Measurements from ENCODE around the gene MAMSTR.

The MAMSTR gene

GRCh38 chr19:48760504-48761205 is 41.1 kb upstream of the MAMSTR start:
- CTCF ChIA-PET: interaction anchor here (0.7 kb wide), 1 partner anchor 822 kb away, joined by 4 read pairs; no protein-coding TSS in a partner anchor
- Histone ChIP-seq H3K4me1 (ENCODE audit: control insufficient read depth, insufficient read depth, low read length) (no peaks in the 10 kb centered on the region), H3K27ac (ENCODE audit: extremely low read depth, low read depth, low read length) (no peak overlapping the region), H3K36me3 (ENCODE audit: control insufficient read depth in 2 of 2, insufficient read depth in 1 of 2, low read length in 2 of 2) (no peaks in the 10 kb centered on the region), H3K4me3 (ENCODE audit: low read depth, low read length) (no peak overlapping the region), H3K9me3 (ENCODE audit: control insufficient read depth, insufficient read depth, low read depth, low read length) (no peaks in the 10 kb centered on the region)
- TF ChIP-seq MZF1 (tag by site-specific recombination; IDR thresholded peaks at IDR 0.05; ENCODE audit: borderline replicate concordance) (no peak), ZNF701 (tag by site-specific recombination; IDR thresholded peaks at IDR 0.05) (no peak), ZNF311 (tag by site-specific recombination; IDR thresholded peaks at IDR 0.05; ENCODE audit: borderline replicate concordance) (no peak), ZNF555 (tag by site-specific recombination; conservative IDR thresholded peaks at IDR 0.05) (no peak), ZNF624 (tag by site-specific recombination; IDR thresholded peaks at IDR 0.05) (no peak), PATZ1 (tag by site-specific recombination; IDR thresholded peaks at IDR 0.05) (no peak), ZNF394 (tag by site-specific recombination; IDR thresholded peaks at IDR 0.05; ENCODE audit: borderline replicate concordance) (no peak), ZNF148 (tag by site-specific recombination; IDR thresholded peaks at IDR 0.05; ENCODE audit: borderline replicate concordance) (no peak), ZNF16 (tag by site-specific recombination; IDR thresholded peaks at IDR 0.05; ENCODE audit: low read depth) (no peak), ZNF37A (tag by site-specific recombination; IDR thresholded peaks at IDR 0.05) (no peak), HOXA7 (CRISPR knock-in tag; IDR thresholded peaks at IDR 0.05; ENCODE audit: borderline replicate concordance) (no peak), ZNF23 (tag by site-specific recombination; IDR thresholded peaks at IDR 0.05; ENCODE audit: borderline replicate concordance) (no peak), ZNF785 (tag by site-specific recombination; IDR thresholded peaks at IDR 0.05) (no peak)
- POLR2A ChIA-PET: interaction anchor here (1.9 kb wide), 1 partner anchor 13 kb away, joined by 5 read pairs; no protein-coding TSS in a partner anchor

- no peaks in the 10 kb centered on the region for H3K9me3 ChIP-seq (ENCODE audit: control insufficient read depth, insufficient read depth, low read depth, low read length)
- POLR2A ChIA-PET: no interaction called here
- no peak overlapping the region for H3K4me3 ChIP-seq (ENCODE audit: low read depth, low read length)
- no peaks in the 10 kb centered on the region for H3K36me3 ChIP-seq (ENCODE audit: control insufficient read depth in 2 of 2, insufficient read depth in 1 of 2, low read length in 2 of 2)
- no peaks in the 10 kb centered on the region; the same call in 1 of the 2 replicates for H3K4me1 ChIP-seq (ENCODE audit: control insufficient read depth, insufficient read depth, low read length)
- CTCF ChIA-PET: interaction anchor here (0.6 to 1.4 kb wide), 2 partner anchors 30 to 426 kb away, joined by 3 to 9 read pairs; no protein-coding TSS in a partner anchor
- H3K27ac ChIP-seq (ENCODE audit: extremely low read depth, low read depth, low read length): no peak overlapping the region
- TF ChIP-seq ZNF335 (tag by site-specific recombination; conservative IDR thresholded peaks at IDR 0.05) (no peak), ZBTB17 (tag by site-specific recombination; IDR thresholded peaks at IDR 0.05) (no peak), ZFP41 (tag by site-specific recombination; IDR thresholded peaks at IDR 0.05; ENCODE audit: borderline replicate concordance) (no peak), ZSCAN16 (tag by site-specific recombination; IDR thresholded peaks at IDR 0.05) (no peak), ZNF530 (tag by site-specific recombination; IDR thresholded peaks at IDR 0.05; ENCODE audit: low read depth) (no peak), ZNF624 (tag by site-specific recombination; IDR thresholded peaks at IDR 0.05) (no peak), KLF10 (tag by site-specific recombination; IDR thresholded peaks at IDR 0.05) (no peak), ZNF24 (tag by site-specific recombination; IDR thresholded peaks at IDR 0.05) (no peak), ZFP3 (tag by site-specific recombination; IDR thresholded peaks at IDR 0.05; ENCODE audit: low read depth) (no peak), ZNF324 (tag by site-specific recombination; IDR thresholded peaks at IDR 0.05) (no peak), ZNF792 (tag by site-specific recombination; IDR thresholded peaks at IDR 0.05) (no peak), ZNF704 (tag by site-specific recombination; IDR thresholded peaks at IDR 0.05) (no peak), ZNF521 (tag by site-specific recombination; IDR thresholded peaks at IDR 0.05) (no peak), ZNF670 (tag by site-specific recombination; IDR thresholded peaks at IDR 0.05; ENCODE audit: low read depth) (no peak), OSR2 (tag by site-specific recombination; IDR thresholded peaks at IDR 0.05) (no peak), ZNF660 (tag by site-specific recombination; IDR thresholded peaks at IDR 0.05) (no peak), ZNF18 (tag by site-specific recombination; IDR thresholded peaks at IDR 0.05) (no peak)
These were observed 38.2 kb upstream of the MAMSTR start for GRCh38 chr19:48757741-48758144.
